HEK293T (cell line): ENCODE data around the gene MIPOL1.
"Not testable (repeated sequence)": the region's sequence is repeated elsewhere in the genome, so short reads cannot be mapped to it uniquely, and the experiment has no call there.

ENCODE experiments used
- CTCF ChIA-PET: fragments of 350-600 bp; formaldehyde crosslinking; extraction: SDS; loops from one replicate; lab custom pipeline; 2021; ENCODE audit warnings: antibody characterized with exemption, inconsistent platforms; lab: Yijun Ruan, JAX
- POLR2A ChIA-PET: fragments of 350-600 bp; formaldehyde crosslinking; extraction: SDS; loops from one replicate; lab custom pipeline; 2020; ENCODE audit warnings: antibody characterized with exemption, inconsistent platforms; lab: Yijun Ruan, JAX
- DNase-seq: peaks from one replicate; pipeline ENCODE4 v3.0.0; 2012; ENCODE audit warnings: mixed read lengths; ENCODE audit errors: extremely low spot score
- ARNT ChIP-seq: fragments of 450-650 bp; IDR thresholded peaks from 2 replicates; pipeline ENCODE4 v1.6.1; 2017; ENCODE audit warnings: mild to moderate bottlenecking
- BHLHE40 ChIP-seq: fragments of 450-650 bp; IDR thresholded peaks from 2 replicates; pipeline ENCODE4 v1.6.1; 2016; ENCODE audit warnings: mild to moderate bottlenecking, moderate library complexity, borderline replicate concordance
- CTBP1 ChIP-seq: fragments of 450-650 bp; IDR thresholded peaks from 2 replicates; pipeline ENCODE4 v1.6.1; 2016; ENCODE audit warnings: borderline replicate concordance
- FOXA1 ChIP-seq: fragments of 450-650 bp; IDR thresholded peaks from 2 replicates; pipeline ENCODE4 v1.6.1; 2016; ENCODE audit warnings: mild to moderate bottlenecking
- FOXK2 ChIP-seq: fragments of 450-650 bp; IDR thresholded peaks from 2 replicates; pipeline ENCODE4 v1.6.1; 2016; ENCODE audit warnings: mild to moderate bottlenecking
- FOXM1 ChIP-seq: fragments of 450-650 bp; IDR thresholded peaks from 2 replicates; pipeline ENCODE4 v1.6.1; 2017; ENCODE audit warnings: mild to moderate bottlenecking, borderline replicate concordance
- HDGF ChIP-seq: fragments of 450-650 bp; IDR thresholded peaks from 2 replicates; pipeline ENCODE4 v1.6.1; 2017; ENCODE audit warnings: antibody characterized with exemption, borderline replicate concordance
- L3MBTL2 ChIP-seq: fragments of 450-650 bp; conservative IDR thresholded peaks from 2 replicates; pipeline ENCODE4 v1.6.1; 2016; ENCODE audit warnings: mild to moderate bottlenecking
- LEF1 ChIP-seq: fragments of 450-650 bp; IDR thresholded peaks from 2 replicates; pipeline ENCODE4 v1.6.1; 2017; ENCODE audit warnings: mild to moderate bottlenecking, borderline replicate concordance
- NFRKB ChIP-seq: fragments of 450-650 bp; IDR thresholded peaks from 2 replicates; pipeline ENCODE4 v1.6.1; 2016; ENCODE audit warnings: mild to moderate bottlenecking, moderate library complexity
- PKNOX1 ChIP-seq: fragments of 450-650 bp; IDR thresholded peaks from 2 replicates; pipeline ENCODE4 v1.6.1; 2016
- SP1 ChIP-seq: fragments of 450-650 bp; IDR thresholded peaks from 2 replicates; pipeline ENCODE4 v1.6.1; 2017
- SUZ12 ChIP-seq: fragments of 450-650 bp; IDR thresholded peaks from 2 replicates; pipeline ENCODE4 v1.6.1; 2016; ENCODE audit warnings: mild to moderate bottlenecking
- TARDBP ChIP-seq: fragments of 450-650 bp; IDR thresholded peaks from 2 replicates; pipeline ENCODE4 v1.6.1; 2016
- ZNF384 ChIP-seq: fragments of 450-650 bp; IDR thresholded peaks from 2 replicates; pipeline ENCODE4 v1.6.1; 2016

The MIPOL1 gene

GRCh38 chr14:37197421-37198272, at the start of gene MIPOL1:
TSS of gene MIPOL1 (plus strand) at chr14:37197937. CDS start at chr14:37247889, 49,952 bp downstream.
- TF ChIP-seq SP1 (no peak), BHLHE40 (no peak), ZNF384 (peak; percentile 75), TARDBP (peak; percentile 66; the same call in 1 of the 2 replicates), HDGF (no peak), PKNOX1 (no peak), L3MBTL2 (peak; percentile 44), CTBP1 (peak; percentile 42; the same call in 1 of the 2 replicates), FOXA1 (no peak)
- peak; percentile 85 for DNase-seq
- POLR2A ChIA-PET, result interaction anchor here (0.5 to 3.0 kb wide), 15 partner anchors 7 to 593 kb away, joined by 3 to 18 read pairs (median 4); partner anchors contain the start of gene SLC25A21
- CTCF ChIA-PET, result interaction anchor here (0.6 to 1.8 kb wide), 7 partner anchors 25 to 677 kb away, joined by 3 to 6 read pairs (median 4); no protein-coding TSS in a partner anchor

GRCh38 chr14:37150414-37150813, 47.3 kb upstream of the MIPOL1 start:
- CTCF ChIA-PET, result interaction anchor here (0.6 to 2.1 kb wide), 18 partner anchors 8 to 1090 kb away, joined by 3 to 10 read pairs (median 3); no protein-coding TSS in a partner anchor
- POLR2A ChIA-PET, result interaction anchor here (1.6 kb wide), 1 partner anchor 22 kb away, joined by 3 read pairs; the partner anchor contains the start of gene SLC25A21
- TF ChIP-seq SP1 (no peak), NFRKB (no peak), LEF1 (no peak), ARNT (no peak), FOXM1 (no peak), HDGF (no peak), TARDBP (no peak), FOXA1 (no peak)
- peak; percentile 37 for DNase-seq

GRCh38 chr14:37153005-37153404, 44.7 kb upstream of the MIPOL1 start:
- CTCF ChIA-PET, result interaction anchor here (0.5 to 1.3 kb wide), 3 partner anchors 16 to 45 kb away, joined by 3 to 4 read pairs (median 3); partner anchors contain the start of gene MIPOL1
- no peak for TF ChIP-seq SUZ12
- DNase-seq, result no peak
- POLR2A ChIA-PET, result interaction anchor here (0.8 to 1.3 kb wide), 2 partner anchors 19 to 45 kb away, joined by 4 to 6 read pairs; partner anchors contain the start of genes MIPOL1 and SLC25A21

GRCh38 chr14:37153483-37153882, 44.3 kb upstream of the MIPOL1 start:
- DNase-seq, result no peak
- CTCF ChIA-PET, result interaction anchor here (0.5 to 1.3 kb wide), 3 partner anchors 15 to 44 kb away, joined by 3 to 4 read pairs (median 3); partner anchors contain the start of gene MIPOL1
- TF ChIP-seq FOXM1 (no peak), HDGF (no peak), PKNOX1 (no peak), CTBP1 (no peak), ZNF384 (no peak), LEF1 (no peak), SUZ12 (no peak), FOXK2 (no peak), ARNT (no peak), TARDBP (no peak)
- POLR2A ChIA-PET, result interaction anchor here (0.8 to 1.3 kb wide), 2 partner anchors 18 to 44 kb away, joined by 4 to 6 read pairs; partner anchors contain the start of genes MIPOL1 and SLC25A21

- ChIA-PET POLR2A (interaction anchor here (1.0 kb wide), 1 partner anchor 14 kb away, joined by 3 read pairs; the partner anchor contains the start of gene SLC25A21), CTCF (interaction anchor here (0.9 kb wide), 1 partner anchor 8 kb away, joined by 3 read pairs; no protein-coding TSS in a partner anchor)
- no peak for DNase-seq
- no peak for TF ChIP-seq PKNOX1
Observed at GRCh38 chr14:37157987-37158386, 39.8 kb upstream of the MIPOL1 start.

- POLR2A ChIA-PET, CTCF ChIA-PET, DNase-seq: not testable (repeated sequence)
Observed at GRCh38 chr14:37162307-37162706, 35.4 kb upstream of the MIPOL1 start.

GRCh38 chr14:37165794-37166193, 31.9 kb upstream of the MIPOL1 start:
- POLR2A ChIA-PET, result no interaction called here
- TF ChIP-seq PKNOX1, result no peak
- no peak for TF ChIP-seq SUZ12
- TF ChIP-seq L3MBTL2, result no peak
- TF ChIP-seq FOXK2, result no peak
- no peak for TF ChIP-seq LEF1
- no peak for TF ChIP-seq NFRKB
- TF ChIP-seq ZNF384, result no peak
- TF ChIP-seq CTBP1, result no peak
- CTCF ChIA-PET, result no interaction called here
- no peak for DNase-seq
